ENCODE data around the gene NOM1.

The NOM1 gene

DNA sequence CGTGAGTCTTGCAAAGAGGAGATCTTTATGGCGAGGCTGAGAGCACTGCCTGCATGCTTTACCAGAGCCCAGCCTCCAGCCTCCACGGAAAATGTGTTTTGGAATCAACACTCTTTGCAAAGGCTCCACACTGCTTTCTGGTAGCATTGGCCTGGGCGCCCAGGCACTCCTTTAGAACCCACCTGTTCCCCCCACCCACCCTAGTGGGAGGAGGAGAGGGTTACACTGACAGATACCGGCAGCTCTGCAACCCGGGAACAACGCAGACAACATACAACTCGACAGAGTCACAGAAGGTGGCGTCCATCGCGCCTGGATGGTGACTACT lies 66.5 kb downstream of the NOM1 start:
- peaks cover 45 to 97% of the 10 kb centered on the region in 2 donors for H3K27me3 ChIP-seq (ENCODE audit: control insufficient read depth in 1 of 2, insufficient read depth in 2 of 2, low read length in 2 of 2)
- no peak overlapping the region for H3K27ac ChIP-seq (ENCODE audit: low read depth, low read length)
- no peak overlapping the region for H3K4me3 ChIP-seq (ENCODE audit: low read depth in 1 of 2, low read length in 2 of 2)
- no peaks in the 10 kb centered on the region for H3K9me3 ChIP-seq (ENCODE audit: low read length)
- no peaks in the 10 kb centered on the region for H3K36me3 ChIP-seq (ENCODE audit: insufficient read depth, low read length)
- no peak overlapping the region for H3K9ac ChIP-seq (ENCODE audit: low read length)
- H3K4me1 ChIP-seq (ENCODE audit: insufficient read depth, low read length) = peaks cover 16% of the 10 kb centered on the region

DNA sequence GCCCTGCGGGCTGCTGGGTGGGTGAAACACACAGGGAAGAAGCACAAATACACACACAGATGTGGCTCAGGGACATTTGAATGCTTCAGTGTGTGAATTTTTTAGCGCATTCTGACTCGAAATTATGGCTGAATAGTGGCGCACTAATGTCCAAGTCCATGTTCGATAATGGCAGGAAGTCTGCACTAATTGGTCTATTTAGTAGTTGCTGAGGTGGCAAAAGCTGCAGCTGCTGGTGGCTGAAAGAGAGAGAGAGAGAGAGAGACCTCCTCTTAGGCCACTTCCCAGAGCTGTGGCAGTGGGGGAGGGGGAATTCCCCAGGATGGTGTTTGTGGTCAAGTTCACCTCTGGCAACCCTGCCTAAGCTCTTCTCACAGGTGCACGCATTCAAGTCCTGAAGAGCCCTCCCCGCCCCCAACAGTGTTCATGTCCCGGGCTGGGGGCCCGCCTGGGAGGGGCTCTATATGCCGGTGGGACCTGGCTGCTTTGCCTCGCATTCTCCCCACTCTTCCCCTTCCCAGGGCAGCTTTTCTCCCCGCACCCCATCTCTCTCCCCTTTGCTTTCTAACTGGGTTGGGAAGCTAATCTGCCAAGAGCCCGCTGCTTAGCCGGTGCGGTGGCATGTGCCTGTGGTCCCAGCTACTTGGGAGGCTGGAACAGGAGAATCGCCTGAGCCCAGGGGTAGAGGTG lies 67.0 kb downstream of the NOM1 start:
- Histone ChIP-seq H3K9ac (ENCODE audit: low read length) (no peak overlapping the region), H3K27ac (ENCODE audit: low read depth, low read length) (no peak overlapping the region), H3K4me1 (ENCODE audit: insufficient read depth, low read length) (peaks cover 16% of the 10 kb centered on the region), H3K4me3 (ENCODE audit: low read depth in 1 of 2, low read length in 2 of 2) (no peak overlapping the region), H3K27me3 (ENCODE audit: control insufficient read depth in 1 of 2, insufficient read depth in 2 of 2, low read length in 2 of 2) (peaks cover 47 to 97% of the 10 kb centered on the region in 2 donors), H3K36me3 (ENCODE audit: insufficient read depth, low read length) (no peaks in the 10 kb centered on the region), H3K9me3 (ENCODE audit: low read length) (no peaks in the 10 kb centered on the region)

DNA sequence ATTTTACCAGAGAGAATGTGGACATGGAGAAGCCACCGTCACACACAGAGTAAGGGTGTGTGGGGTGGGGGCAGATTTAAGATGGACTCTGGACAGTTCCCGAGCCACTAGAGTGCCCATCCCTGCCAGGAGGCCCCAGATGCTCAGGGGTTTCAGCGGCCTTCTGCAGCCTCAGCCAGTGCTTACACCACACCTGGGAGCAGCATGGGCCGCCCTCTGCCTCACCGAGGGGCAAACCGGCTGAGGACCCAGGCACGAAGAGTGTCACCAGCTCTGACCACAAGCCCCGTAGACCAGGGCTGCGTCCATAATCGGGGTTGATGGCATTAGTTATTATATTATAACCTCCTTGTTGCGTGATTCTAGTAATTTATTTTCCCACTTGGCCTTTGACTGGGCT lies 67.6 kb downstream of the NOM1 start:
- Histone ChIP-seq H3K9ac (ENCODE audit: low read length) (no peak overlapping the region), H3K9me3 (ENCODE audit: low read length) (no peaks in the 10 kb centered on the region), H3K36me3 (ENCODE audit: insufficient read depth, low read length) (no peaks in the 10 kb centered on the region), H3K4me1 (ENCODE audit: insufficient read depth, low read length) (peaks cover 16% of the 10 kb centered on the region), H3K4me3 (ENCODE audit: low read depth in 1 of 2, low read length in 2 of 2) (no peak overlapping the region), H3K27me3 (ENCODE audit: control insufficient read depth in 1 of 2, insufficient read depth in 2 of 2, low read length in 2 of 2) (peaks cover 48 to 98% of the 10 kb centered on the region in 2 donors), H3K27ac (ENCODE audit: low read depth, low read length) (no peak overlapping the region)

DNA sequence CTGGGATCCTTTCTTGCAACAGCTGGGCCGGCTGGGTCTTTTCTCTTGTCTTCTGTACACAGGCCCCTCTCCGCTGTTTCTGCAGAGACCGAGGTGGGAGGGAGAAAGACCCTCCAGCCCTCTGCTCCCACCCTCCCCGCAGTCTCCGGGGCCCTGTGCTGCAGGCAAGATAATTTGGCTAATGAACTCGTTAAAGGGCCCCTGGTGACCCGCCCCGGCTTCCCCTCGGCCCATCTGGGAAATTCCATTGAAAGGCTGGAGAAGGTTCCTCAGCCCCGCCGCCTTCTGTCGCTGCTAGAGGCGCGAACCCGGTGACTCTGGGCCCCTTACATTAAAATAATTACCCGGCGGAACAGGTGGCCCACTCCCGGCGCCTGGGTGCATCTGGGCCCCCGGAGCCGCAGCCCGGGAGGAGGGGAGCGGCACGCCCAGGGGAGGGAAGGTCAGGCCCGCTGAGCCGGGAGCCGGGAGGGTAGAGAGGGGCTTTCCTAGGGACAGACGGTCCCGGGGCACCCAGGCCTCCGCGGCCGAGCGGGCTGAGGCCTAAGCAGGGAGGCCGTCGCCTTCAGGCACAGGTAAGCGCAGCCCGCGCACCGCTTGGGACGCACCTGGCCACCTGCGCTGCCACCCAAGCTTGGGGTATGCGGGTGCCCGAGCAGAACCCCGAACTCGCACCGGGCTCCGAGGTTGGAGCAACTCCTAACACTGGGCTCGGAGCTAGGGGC lies 68.3 kb downstream of the NOM1 start:
- peaks cover 16% of the 10 kb centered on the region for H3K4me1 ChIP-seq (ENCODE audit: insufficient read depth, low read length)
- no peak overlapping the region for H3K27ac ChIP-seq (ENCODE audit: low read depth, low read length)
- H3K36me3 ChIP-seq (ENCODE audit: insufficient read depth, low read length) = no peaks in the 10 kb centered on the region
- H3K9me3 ChIP-seq (ENCODE audit: low read length) = no peaks in the 10 kb centered on the region
- H3K9ac ChIP-seq (ENCODE audit: low read length) = no peak overlapping the region
- peaks cover 54 to 100% of the 10 kb centered on the region in 2 donors for H3K27me3 ChIP-seq (ENCODE audit: control insufficient read depth in 1 of 2, insufficient read depth in 2 of 2, low read length in 2 of 2)
- no peak overlapping the region for H3K4me3 ChIP-seq (ENCODE audit: low read depth in 1 of 2, low read length in 2 of 2)

DNA sequence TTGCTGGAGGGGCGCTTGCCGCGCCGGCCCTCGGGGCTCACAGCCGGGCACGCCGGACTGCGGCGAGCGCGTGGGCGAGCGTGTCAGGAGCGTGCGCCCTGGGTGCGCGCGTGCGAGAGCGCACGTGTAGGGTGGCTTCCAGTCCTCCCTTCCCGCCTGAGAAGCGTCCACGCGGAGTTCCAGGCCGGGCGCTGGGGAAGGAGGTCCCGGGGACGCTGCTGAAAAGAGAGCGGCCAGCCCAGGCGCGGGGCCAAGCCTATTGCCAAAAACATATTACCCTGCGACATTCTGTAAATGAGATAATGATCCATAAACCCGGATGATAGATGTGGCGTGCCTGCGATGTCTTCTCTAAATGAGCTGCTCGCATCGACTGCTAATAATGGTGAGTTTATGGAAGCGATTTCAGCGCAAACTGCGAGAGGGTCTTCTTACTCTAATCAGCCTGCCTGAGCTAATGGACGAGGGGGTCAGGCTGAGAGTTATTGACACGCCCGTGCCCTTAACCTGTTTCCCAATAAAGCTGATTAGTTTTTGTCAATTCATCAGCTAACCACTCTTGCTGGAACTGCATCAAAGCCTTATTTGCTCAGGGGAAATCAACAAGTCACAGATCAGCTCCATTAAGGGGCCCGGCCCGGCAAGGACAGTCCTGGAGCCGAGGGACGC lies 69.0 kb downstream of the NOM1 start:
- Histone ChIP-seq H3K36me3 (ENCODE audit: insufficient read depth, low read length) (no peaks in the 10 kb centered on the region), H3K9me3 (ENCODE audit: low read length) (no peaks in the 10 kb centered on the region), H3K4me1 (ENCODE audit: insufficient read depth, low read length) (peaks cover 16% of the 10 kb centered on the region), H3K9ac (ENCODE audit: low read length) (no peak overlapping the region), H3K4me3 (ENCODE audit: low read depth in 1 of 2, low read length in 2 of 2) (no peak overlapping the region), H3K27ac (ENCODE audit: low read depth, low read length) (no peak overlapping the region), H3K27me3 (ENCODE audit: control insufficient read depth in 1 of 2, insufficient read depth in 2 of 2, low read length in 2 of 2) (peaks cover 61 to 100% of the 10 kb centered on the region in 2 donors)

DNA sequence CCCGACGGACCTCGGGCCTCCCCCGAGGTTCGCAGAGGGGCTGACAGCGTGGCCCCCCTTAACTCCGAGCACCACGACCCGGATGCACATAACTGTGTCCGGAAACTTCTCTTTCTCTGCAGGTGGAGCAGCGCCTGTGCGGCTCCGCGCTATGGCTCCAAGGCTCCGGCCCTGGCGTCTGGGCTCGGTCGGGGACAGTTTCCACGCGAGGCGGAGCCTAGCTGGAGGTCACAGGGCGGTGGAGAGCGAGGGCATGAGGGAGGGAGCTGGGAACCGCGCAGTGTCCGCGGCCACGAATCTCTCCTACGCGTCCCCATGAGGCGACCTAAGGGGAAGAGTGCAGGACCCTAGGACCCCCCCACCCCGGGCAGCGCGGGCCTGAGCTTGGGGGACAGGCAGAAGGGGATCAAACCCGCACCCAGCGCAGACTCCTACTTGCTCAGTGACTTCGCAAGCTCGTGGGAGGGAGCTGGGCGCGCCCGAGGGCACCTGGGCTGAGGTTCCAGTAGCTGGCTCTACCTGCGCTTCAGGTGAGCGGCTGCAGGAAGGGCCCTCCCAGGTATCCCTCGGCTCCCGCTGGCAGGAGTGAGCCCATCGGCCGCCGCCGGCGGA lies 69.6 kb downstream of the NOM1 start:
- Histone ChIP-seq H3K9ac (ENCODE audit: low read length) (no peak overlapping the region), H3K27me3 (ENCODE audit: control insufficient read depth in 1 of 2, insufficient read depth in 2 of 2, low read length in 2 of 2) (peaks cover 62 to 95% of the 10 kb centered on the region in 2 donors)

DNA sequence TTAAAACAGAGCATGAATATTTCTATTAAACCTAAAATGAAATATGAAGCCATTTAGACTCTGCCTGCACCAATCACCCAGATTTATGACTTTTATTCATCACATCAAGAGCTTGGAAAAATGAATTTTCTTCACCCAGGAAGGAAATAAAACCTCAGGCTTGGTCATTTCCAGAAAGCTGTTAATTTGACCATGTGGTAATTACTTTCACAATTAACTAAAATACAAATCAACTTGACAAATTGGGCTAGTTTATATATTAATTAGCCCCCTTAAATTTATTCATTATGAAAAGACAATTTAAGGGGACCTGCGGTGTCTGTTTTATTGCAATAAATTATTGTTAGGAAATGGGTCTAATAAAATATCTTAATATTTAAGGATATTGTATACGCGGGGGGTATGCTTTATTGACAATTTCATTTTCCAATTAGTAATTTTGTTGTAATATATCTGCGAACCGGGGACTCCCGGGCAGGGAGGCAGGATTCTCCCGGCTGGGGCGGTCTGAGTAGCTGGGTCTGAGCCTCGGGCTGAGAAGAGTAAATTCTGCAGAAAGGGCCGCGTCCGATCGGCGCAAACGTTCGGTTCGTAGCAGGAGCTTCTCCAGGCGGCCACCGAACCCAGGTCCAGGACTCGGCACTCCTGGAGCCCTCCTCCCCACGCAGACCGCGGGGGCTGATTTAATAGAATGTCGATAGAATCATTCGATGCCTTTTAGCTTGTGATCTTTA lies 70.4 kb downstream of the NOM1 start:
- H3K4me1 ChIP-seq (ENCODE audit: insufficient read depth, low read length) = peaks cover 16% of the 10 kb centered on the region
- H3K9me3 ChIP-seq (ENCODE audit: low read length) = no peaks in the 10 kb centered on the region
- H3K9ac ChIP-seq (ENCODE audit: low read length) = no peak overlapping the region
- no peaks in the 10 kb centered on the region for H3K36me3 ChIP-seq (ENCODE audit: insufficient read depth, low read length)
- no peak overlapping the region for H3K27ac ChIP-seq (ENCODE audit: low read depth, low read length)
- H3K27me3 ChIP-seq (ENCODE audit: control insufficient read depth in 1 of 2, insufficient read depth in 2 of 2, low read length in 2 of 2) = peaks cover 56 to 93% of the 10 kb centered on the region in 2 donors
- no peak overlapping the region for H3K4me3 ChIP-seq (ENCODE audit: low read depth in 1 of 2, low read length in 2 of 2)

More for the DNA sequence above, 69.6 kb downstream of the NOM1 start:
- H3K27ac ChIP-seq (ENCODE audit: low read depth, low read length) = no peak overlapping the region
- peaks cover 16% of the 10 kb centered on the region for H3K4me1 ChIP-seq (ENCODE audit: insufficient read depth, low read length)
- H3K4me3 ChIP-seq (ENCODE audit: low read depth in 1 of 2, low read length in 2 of 2) = no peak overlapping the region
- H3K9me3 ChIP-seq (ENCODE audit: low read length) = no peaks in the 10 kb centered on the region
- no peaks in the 10 kb centered on the region for H3K36me3 ChIP-seq (ENCODE audit: insufficient read depth, low read length)

DNA sequence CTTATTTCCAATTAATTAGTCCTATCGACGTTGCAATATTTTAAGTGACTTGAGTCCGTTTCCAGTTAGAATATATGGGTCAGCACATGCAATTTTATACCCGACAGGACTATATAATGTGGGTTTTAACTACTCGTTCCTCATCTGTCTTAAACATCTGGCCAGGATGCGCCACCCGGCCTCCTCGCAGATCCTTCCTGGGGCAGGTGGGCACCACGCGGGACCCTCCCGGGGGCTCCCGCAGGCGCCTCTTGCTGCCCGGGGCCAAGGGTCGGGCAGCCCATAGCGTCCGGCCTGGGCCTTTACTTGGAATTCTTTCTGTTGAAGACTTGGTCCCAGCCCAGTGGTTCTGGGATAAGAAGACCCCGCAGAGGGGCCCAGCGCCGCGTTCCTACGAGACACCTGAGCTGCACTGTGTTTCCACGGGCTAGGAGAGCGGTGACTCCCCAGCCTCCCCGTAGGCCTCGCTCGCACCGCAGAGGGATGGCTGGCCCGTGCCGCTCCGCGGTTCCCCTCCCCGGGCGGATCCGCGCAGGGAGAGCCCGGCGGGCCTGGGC lies 71.1 kb downstream of the NOM1 start:
- Histone ChIP-seq H3K36me3 (ENCODE audit: insufficient read depth, low read length) (no peaks in the 10 kb centered on the region), H3K27me3 (ENCODE audit: control insufficient read depth in 1 of 2, insufficient read depth in 2 of 2, low read length in 2 of 2) (peaks cover 55 to 91% of the 10 kb centered on the region in 2 donors), H3K27ac (ENCODE audit: low read depth, low read length) (no peak overlapping the region), H3K9ac (ENCODE audit: low read length) (no peak overlapping the region), H3K4me3 (ENCODE audit: low read depth in 1 of 2, low read length in 2 of 2) (peak overlapping the region in 1 of 2 donors; percentile 18), H3K9me3 (ENCODE audit: low read length) (no peaks in the 10 kb centered on the region), H3K4me1 (ENCODE audit: insufficient read depth, low read length) (peaks cover 16% of the 10 kb centered on the region)

DNA sequence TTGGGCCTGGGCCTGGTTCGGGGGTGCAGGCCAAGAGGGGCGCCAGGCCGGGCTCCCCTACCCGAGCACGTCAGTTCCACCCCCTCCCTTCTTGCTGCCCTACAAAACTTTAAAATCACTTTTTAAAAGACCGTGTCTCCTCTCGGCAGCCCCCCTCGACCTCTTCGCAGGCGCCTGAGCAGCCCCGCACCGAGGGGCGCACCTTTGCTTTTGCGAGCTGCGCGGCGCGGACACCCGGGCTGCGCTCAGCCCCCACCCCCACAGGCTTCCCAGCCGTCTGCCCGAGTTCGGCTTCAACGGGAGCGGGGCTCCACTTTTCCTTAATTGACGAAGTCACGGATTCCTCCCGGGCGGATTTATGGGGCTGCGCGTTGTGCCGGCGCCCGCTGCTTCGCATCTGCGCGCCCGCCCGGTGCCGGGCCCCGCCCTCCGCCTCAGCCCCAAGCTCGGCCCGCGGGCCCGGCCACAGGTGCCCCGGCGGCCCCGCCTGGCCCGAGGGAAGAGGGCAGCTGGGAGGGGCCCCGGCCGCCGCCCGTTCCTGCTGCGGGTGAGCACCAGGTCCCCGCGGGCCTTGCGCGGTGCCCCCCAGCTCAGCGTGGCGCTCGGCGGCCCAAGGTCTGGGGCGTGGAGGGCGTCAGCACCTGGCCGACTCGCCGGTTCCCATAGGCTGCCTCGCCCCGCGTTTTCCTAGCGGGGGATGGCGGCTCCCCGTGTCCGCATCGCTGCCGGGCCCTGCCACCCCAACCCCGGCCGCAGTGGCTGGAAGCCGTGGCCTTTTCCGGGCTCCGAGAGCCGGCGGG lies 71.8 kb downstream of the NOM1 start:
- Histone ChIP-seq H3K4me3 (ENCODE audit: low read depth in 1 of 2, low read length in 2 of 2) (peak overlapping the region in 1 of 2 donors; percentile 18), H3K4me1 (ENCODE audit: insufficient read depth, low read length) (peaks cover 16% of the 10 kb centered on the region), H3K9me3 (ENCODE audit: low read length) (no peaks in the 10 kb centered on the region), H3K27ac (ENCODE audit: low read depth, low read length) (no peak overlapping the region), H3K27me3 (ENCODE audit: control insufficient read depth in 1 of 2, insufficient read depth in 2 of 2, low read length in 2 of 2) (peaks cover 51 to 84% of the 10 kb centered on the region in 2 donors), H3K36me3 (ENCODE audit: insufficient read depth, low read length) (no peaks in the 10 kb centered on the region), H3K9ac (ENCODE audit: low read length) (no peak overlapping the region)

DNA sequence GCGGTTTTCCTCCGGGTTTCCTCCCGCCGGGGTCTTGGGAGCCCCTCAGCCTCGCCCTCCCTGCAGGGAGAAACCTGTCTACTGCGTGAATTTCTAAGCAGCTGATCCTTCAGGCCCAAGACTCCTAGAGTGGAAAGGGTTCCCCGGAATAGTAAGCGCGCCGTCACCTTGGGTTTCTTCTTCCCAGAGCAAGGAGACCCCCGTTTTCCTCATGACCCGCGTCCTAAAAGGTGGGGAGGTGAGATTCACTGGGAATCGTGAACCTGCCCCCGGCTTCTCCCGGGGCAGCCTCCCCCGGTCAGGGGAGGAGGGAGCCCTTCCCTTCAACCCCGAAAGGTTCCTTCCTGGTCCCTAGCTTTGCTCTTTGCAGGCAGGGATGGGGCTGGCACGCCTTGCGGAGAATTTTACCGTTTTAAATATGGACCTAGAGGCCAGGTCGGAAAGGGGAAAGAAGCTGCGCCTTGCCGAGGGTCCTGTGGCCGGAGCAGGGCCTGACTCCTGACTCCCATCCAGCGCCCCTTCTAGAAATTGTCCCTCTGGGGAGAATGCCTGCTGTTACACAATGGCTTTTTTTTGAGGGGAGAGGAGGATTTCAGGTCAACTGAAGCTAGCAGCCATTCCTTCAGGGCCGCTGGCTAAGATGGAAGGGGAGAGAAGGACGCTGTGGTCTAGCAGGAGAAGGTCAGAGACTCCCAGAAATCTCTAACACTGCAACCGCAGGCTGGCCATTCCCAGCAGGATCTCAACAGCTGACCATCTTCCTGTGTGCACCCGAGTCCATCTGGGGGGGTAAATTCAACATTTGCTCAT lies 72.6 kb downstream of the NOM1 start:
- no peak overlapping the region for H3K9ac ChIP-seq (ENCODE audit: low read length)
- H3K36me3 ChIP-seq (ENCODE audit: insufficient read depth, low read length) = no peaks in the 10 kb centered on the region
- H3K4me1 ChIP-seq (ENCODE audit: insufficient read depth, low read length) = peaks cover 16% of the 10 kb centered on the region
- no peaks in the 10 kb centered on the region for H3K9me3 ChIP-seq (ENCODE audit: low read length)
- H3K27me3 ChIP-seq (ENCODE audit: control insufficient read depth in 1 of 2, insufficient read depth in 2 of 2, low read length in 2 of 2) = peaks cover 48 to 76% of the 10 kb centered on the region in 2 donors
- no peak overlapping the region for H3K27ac ChIP-seq (ENCODE audit: low read depth, low read length)
- H3K4me3 ChIP-seq (ENCODE audit: low read depth in 1 of 2, low read length in 2 of 2) = no peak overlapping the region

Measured in muscle layer of colon (tissue), 2 donors.